ENCODE results near the gene OLR1. TPM values are rescaled to one million over a fixed set of nuclear protein-coding genes. Genes with fewer than 3 reads are reported as not detected.

Gene OLR1
- total and polyA plus RNA-seq, 8 donors, result 0.70 to 63.6 (median 1.0) TPM

- H3K27ac ChIP-seq, result no peak overlapping the region
- H3K9me3 ChIP-seq, result no peaks in the 10 kb centered on the region
- ATAC-seq, result no peak
- TF ChIP-seq, protein P1, sequence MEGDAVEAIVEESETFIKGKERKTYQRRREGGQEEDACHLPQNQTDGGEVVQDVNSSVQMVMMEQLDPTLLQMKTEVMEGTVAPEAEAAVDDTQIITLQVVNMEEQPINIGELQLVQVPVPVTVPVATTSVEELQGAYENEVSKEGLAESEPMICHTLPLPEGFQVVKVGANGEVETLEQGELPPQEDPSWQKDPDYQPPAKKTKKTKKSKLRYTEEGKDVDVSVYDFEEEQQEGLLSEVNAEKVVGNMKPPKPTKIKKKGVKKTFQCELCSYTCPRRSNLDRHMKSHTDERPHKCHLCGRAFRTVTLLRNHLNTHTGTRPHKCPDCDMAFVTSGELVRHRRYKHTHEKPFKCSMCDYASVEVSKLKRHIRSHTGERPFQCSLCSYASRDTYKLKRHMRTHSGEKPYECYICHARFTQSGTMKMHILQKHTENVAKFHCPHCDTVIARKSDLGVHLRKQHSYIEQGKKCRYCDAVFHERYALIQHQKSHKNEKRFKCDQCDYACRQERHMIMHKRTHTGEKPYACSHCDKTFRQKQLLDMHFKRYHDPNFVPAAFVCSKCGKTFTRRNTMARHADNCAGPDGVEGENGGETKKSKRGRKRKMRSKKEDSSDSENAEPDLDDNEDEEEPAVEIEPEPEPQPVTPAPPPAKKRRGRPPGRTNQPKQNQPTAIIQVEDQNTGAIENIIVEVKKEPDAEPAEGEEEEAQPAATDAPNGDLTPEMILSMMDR (IDR thresholded peaks at IDR 0.05), result no peak
- no peak overlapping the region for H3K4me3 ChIP-seq
- no peaks in the 10 kb centered on the region for H3K27me3 ChIP-seq
- H3K4me1 ChIP-seq, result peaks cover 0 to 36% of the 10 kb centered on the region in 2 donors
- H3K36me3 ChIP-seq, result no peaks in the 10 kb centered on the region
- intact Hi-C loops (cut with DNase I), result no loop called here
- no peak for DNase-seq
These were observed 12.7 kb downstream of the OLR1 start for GRCh38 chr12:10159280-10159679.

GRCh38 chr12:10158406-10158805 lies 13.5 kb downstream of the OLR1 start:
- intact Hi-C loops (cut with DNase I), result no loop called here
- DNase-seq (no peak), ATAC-seq (no peak)
- no peaks in the 10 kb centered on the region for H3K27me3 ChIP-seq
- H3K36me3 ChIP-seq, result no peaks in the 10 kb centered on the region
- H3K27ac ChIP-seq, result no peak overlapping the region
- TF ChIP-seq, protein P1 (IDR thresholded peaks at IDR 0.05), result no peak
- no peaks in the 10 kb centered on the region for H3K9me3 ChIP-seq
- peaks cover 0 to 43% of the 10 kb centered on the region in 2 donors for H3K4me1 ChIP-seq
- no peak overlapping the region for H3K4me3 ChIP-seq

DNA sequence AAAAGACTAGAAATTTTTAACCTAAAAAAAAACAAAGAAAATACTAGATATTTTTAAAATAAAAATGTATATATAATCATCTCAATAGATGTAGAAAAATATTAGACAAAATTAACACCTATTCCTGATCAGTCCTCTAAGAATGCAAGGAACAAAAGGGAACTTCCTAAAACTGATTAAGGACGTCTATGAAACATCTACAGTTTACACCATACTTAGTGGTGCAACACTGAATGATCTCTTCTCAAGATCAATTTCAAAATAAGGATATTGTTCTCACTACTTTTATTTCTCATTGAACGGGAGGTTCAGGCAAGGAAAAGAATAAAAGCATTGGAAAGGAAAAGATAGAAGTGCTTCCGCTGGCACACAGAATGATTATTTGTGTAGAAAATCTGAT lies 16.0 kb downstream of the OLR1 start:
- peaks cover 0 to 47% of the 10 kb centered on the region in 2 donors for H3K4me1 ChIP-seq
- TF ChIP-seq, protein P1 (IDR thresholded peaks at IDR 0.05), result no peak
- no peak overlapping the region for H3K4me3 ChIP-seq
- intact Hi-C loops (cut with DNase I), result no loop called here
- no peaks in the 10 kb centered on the region for H3K36me3 ChIP-seq
- DNase-seq (no peak), ATAC-seq (no peak)
- no peak overlapping the region for H3K27ac ChIP-seq
- no peaks in the 10 kb centered on the region for H3K9me3 ChIP-seq
- H3K27me3 ChIP-seq, result no peaks in the 10 kb centered on the region

GRCh38 chr12:10154145-10154496 lies 17.8 kb downstream of the OLR1 start:
- H3K4me3 ChIP-seq, result peak overlapping the region; percentile 47 to 55
- TF ChIP-seq, protein P1 (IDR thresholded peaks at IDR 0.05), result no peak
- ATAC-seq, result no peak

GRCh38 chr12:10153271-10154144 lies 18.4 kb downstream of the OLR1 start:
- TF ChIP-seq, protein P1 (IDR thresholded peaks at IDR 0.05), result peak; percentile 70 to 72
- peak overlapping the region; percentile 47 to 55 for H3K4me3 ChIP-seq
- DNase-seq (peak; percentile 80 to 92 (median 82)), ATAC-seq (peak; percentile 97)
- no peaks in the 10 kb centered on the region for H3K9me3 ChIP-seq
- H3K36me3 ChIP-seq, result no peaks in the 10 kb centered on the region
- H3K27me3 ChIP-seq, result no peaks in the 10 kb centered on the region
- H3K4me1 ChIP-seq, result peaks cover 0 to 25% of the 10 kb centered on the region in 2 donors
- intact Hi-C loops (cut with DNase I), result loop anchor here in 1 of 2 donors (5.0 kb wide), 1 partner anchor 39 kb away; no protein-coding TSS in a partner anchor
- H3K27ac ChIP-seq, result peak overlapping the region; percentile 57 to 84

More at GRCh38 chr12:10154145-10154496, 17.8 kb downstream of the OLR1 start:
- H3K36me3 ChIP-seq, result no peaks in the 10 kb centered on the region
- no peaks in the 10 kb centered on the region for H3K9me3 ChIP-seq
- peak overlapping the region; percentile 57 to 84 for H3K27ac ChIP-seq
- no peak for DNase-seq
- intact Hi-C loops (cut with DNase I), result loop anchor here in 1 of 2 donors (5.0 kb wide), 1 partner anchor 38 kb away; no protein-coding TSS in a partner anchor
- no peaks in the 10 kb centered on the region for H3K27me3 ChIP-seq
- peaks cover 0 to 31% of the 10 kb centered on the region in 2 donors for H3K4me1 ChIP-seq
